PC-9 (cell line): Measurements from ENCODE around the gene JARID2. TPM values are rescaled to one million over a fixed set of nuclear protein-coding genes. Genes with fewer than 3 reads are reported as not detected.

Source experiments
- BruUV-seq: library from RNA; stranded (reverse); fragments of 400-500 nt; replicated peaks from 2 replicates; lab custom pipeline; 2021; lab: Mats Ljungman, UMichigan
- CTCF ChIA-PET: fragments of 300-600 bp; sonication (Branson Sonifier 250); formaldehyde crosslinking; loops from one replicate; lab custom pipeline; 2022; ENCODE audit warnings: antibody characterized with exemption; lab: Charles Lee
- POLR2A ChIA-PET: fragments of 300-600 bp; sonication (Branson Sonifier 250); formaldehyde crosslinking; loops from one replicate; lab custom pipeline; 2022; ENCODE audit warnings: antibody characterized with exemption; ENCODE audit not compliant: unreplicated experiment; lab: Charles Lee
- DNase-seq, 2 experiments: peaks; one replicate each; pipeline versions ENCODE4 v3.0.0 to v3.0.0-alpha.2; 2015 to 2022; ENCODE audit warnings: mixed read lengths in 1 of 2
- H2AFZ ChIP-seq: fragments of 200-600 bp; sonication (generic); 2 replicates; pipeline ENCODE4 v1.8.1; 2017; ENCODE audit warnings: antibody characterized with exemption
- H3F3A ChIP-seq: fragments of 200-600 bp; sonication (generic); 2 replicates; pipeline ENCODE4 v1.8.1; 2017; ENCODE audit warnings: antibody characterized with exemption, mild to moderate bottlenecking, low read depth; ENCODE audit not compliant: insufficient read depth
- H3K27ac ChIP-seq: fragments of 200-600 bp; sonication (generic); 2 replicates; pipeline ENCODE4 v1.6.1; 2016; ENCODE audit warnings: mixed run types
- H3K27me3 ChIP-seq: fragments of 200-600 bp; sonication (generic); 2 replicates; pipeline ENCODE4 v1.6.1; 2016; ENCODE audit warnings: low read depth, mixed run types; ENCODE audit not compliant: insufficient read depth
- H3K36me3 ChIP-seq: fragments of 200-600 bp; sonication (generic); 2 replicates; pipeline ENCODE4 v1.6.1; 2016; ENCODE audit warnings: low read depth, mixed run types
- H3K4me1 ChIP-seq: fragments of 200-600 bp; sonication (generic); replicated peaks from 2 replicates; pipeline ENCODE4 v1.6.1; 2016; ENCODE audit warnings: mixed run types; ENCODE audit not compliant: insufficient read depth
- H3K4me2 ChIP-seq: fragments of 200-600 bp; sonication (generic); 2 replicates; pipeline ENCODE4 v1.6.1; 2017; ENCODE audit warnings: mixed run types
- H3K4me3 ChIP-seq: fragments of 200-600 bp; sonication (generic); 2 replicates; pipeline ENCODE4 v1.6.1; 2016; ENCODE audit warnings: mixed run types
- H3K79me2 ChIP-seq: fragments of 200-600 bp; sonication (generic); 2 replicates; pipeline ENCODE4 v1.6.1; 2017; ENCODE audit warnings: low read depth, mixed run types
- H3K9me2 ChIP-seq: fragments of 200-600 bp; sonication (generic); 2 replicates; pipeline ENCODE4 v1.8.1; 2017; ENCODE audit warnings: mild to moderate bottlenecking; ENCODE audit not compliant: insufficient read depth
- H3K9me3 ChIP-seq: fragments of 200-600 bp; sonication (generic); 2 replicates; pipeline ENCODE4 v1.8.1; 2016; ENCODE audit warnings: low read depth; ENCODE audit not compliant: insufficient read depth
- H4K20me1 ChIP-seq: fragments of 200-600 bp; sonication (generic); 2 replicates; pipeline ENCODE4 v1.8.1; 2017; ENCODE audit not compliant: insufficient read depth
- EZH2 ChIP-seq: fragments of 200-600 bp; sonication (generic); IDR thresholded peaks from 2 replicates; pipeline ENCODE4 v1.8.0; 2017; ENCODE audit warnings: antibody characterized with exemption, low read depth
- intact Hi-C: fragments of 100-400 bp; cut with micrococcal nuclease; formaldehyde crosslinking; loops from one replicate; pipeline ENCODE4 v1.10.0; 2022; ENCODE audit not compliant: unreplicated experiment
- total RNA-seq: library from RNA; stranded (reverse); gene quantifications from 2 replicates; pipeline ENCODE4 v1.2.3, GENCODE V29; 2021
- TF ChIP-seq, protein P1 (sequence below): fragments of 200-600 bp; sonication (generic); conservative IDR thresholded peaks from 2 replicates; pipeline ENCODE4 v1.6.1; 2017; ENCODE audit warnings: mixed run types, antibody characterized with exemption, mild to moderate bottlenecking, moderate library complexity

Gene JARID2
- total RNA-seq, 1 experiment from 2014 or later: 35.0 TPM

DNA sequence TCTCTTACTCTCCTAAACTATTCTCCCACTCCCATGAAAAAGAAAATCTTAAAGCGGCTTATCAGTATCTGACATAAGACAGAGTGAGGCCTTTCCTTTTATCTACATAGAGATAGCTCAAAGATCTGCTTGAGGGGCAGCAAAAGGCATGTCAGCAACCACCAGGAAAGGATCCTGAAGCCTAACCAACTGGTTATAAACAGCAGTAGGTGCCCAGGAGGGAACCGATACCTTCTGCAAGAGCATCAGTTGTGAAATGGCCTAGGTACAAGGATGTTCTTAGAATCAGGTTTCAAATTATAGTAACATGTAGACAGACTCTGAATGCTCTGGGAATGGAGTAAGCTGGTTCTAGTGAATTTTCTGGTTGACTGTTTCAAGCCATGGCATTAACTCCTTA is 21.4 kb downstream of the JARID2 start:
- Histone ChIP-seq H3K79me2 (peaks cover 100% of the 10 kb centered on the region), H3K9me2 (no peaks in the 10 kb centered on the region), H3K4me3 (no peak overlapping the region), H3K4me1 (0 out of 2 replicates have a peak, but pooled peaks cover 7% of the 10 kb centered on the region), H4K20me1 (peaks cover 84% of the 10 kb centered on the region), H3F3A (0 out of 2 replicates have a peak, but pooled peaks cover 5% of the 10 kb centered on the region), H3K36me3 (no peaks in the 10 kb centered on the region; the same call in 1 of the 2 replicates), H3K27me3 (no peaks in the 10 kb centered on the region), H2AFZ (no peak overlapping the region), H3K9me3 (no peaks in the 10 kb centered on the region), H3K4me2 (no peak overlapping the region), H3K27ac (no peak overlapping the region)
- intact Hi-C loops: no loop called here
- ChIA-PET POLR2A (no interaction called here), CTCF (no interaction called here)
- DNase-seq: no peak
- no peak for TF ChIP-seq EZH2
- TF ChIP-seq, protein P1, sequence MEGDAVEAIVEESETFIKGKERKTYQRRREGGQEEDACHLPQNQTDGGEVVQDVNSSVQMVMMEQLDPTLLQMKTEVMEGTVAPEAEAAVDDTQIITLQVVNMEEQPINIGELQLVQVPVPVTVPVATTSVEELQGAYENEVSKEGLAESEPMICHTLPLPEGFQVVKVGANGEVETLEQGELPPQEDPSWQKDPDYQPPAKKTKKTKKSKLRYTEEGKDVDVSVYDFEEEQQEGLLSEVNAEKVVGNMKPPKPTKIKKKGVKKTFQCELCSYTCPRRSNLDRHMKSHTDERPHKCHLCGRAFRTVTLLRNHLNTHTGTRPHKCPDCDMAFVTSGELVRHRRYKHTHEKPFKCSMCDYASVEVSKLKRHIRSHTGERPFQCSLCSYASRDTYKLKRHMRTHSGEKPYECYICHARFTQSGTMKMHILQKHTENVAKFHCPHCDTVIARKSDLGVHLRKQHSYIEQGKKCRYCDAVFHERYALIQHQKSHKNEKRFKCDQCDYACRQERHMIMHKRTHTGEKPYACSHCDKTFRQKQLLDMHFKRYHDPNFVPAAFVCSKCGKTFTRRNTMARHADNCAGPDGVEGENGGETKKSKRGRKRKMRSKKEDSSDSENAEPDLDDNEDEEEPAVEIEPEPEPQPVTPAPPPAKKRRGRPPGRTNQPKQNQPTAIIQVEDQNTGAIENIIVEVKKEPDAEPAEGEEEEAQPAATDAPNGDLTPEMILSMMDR: no peak
- no TSS peak for BruUV-seq

DNA sequence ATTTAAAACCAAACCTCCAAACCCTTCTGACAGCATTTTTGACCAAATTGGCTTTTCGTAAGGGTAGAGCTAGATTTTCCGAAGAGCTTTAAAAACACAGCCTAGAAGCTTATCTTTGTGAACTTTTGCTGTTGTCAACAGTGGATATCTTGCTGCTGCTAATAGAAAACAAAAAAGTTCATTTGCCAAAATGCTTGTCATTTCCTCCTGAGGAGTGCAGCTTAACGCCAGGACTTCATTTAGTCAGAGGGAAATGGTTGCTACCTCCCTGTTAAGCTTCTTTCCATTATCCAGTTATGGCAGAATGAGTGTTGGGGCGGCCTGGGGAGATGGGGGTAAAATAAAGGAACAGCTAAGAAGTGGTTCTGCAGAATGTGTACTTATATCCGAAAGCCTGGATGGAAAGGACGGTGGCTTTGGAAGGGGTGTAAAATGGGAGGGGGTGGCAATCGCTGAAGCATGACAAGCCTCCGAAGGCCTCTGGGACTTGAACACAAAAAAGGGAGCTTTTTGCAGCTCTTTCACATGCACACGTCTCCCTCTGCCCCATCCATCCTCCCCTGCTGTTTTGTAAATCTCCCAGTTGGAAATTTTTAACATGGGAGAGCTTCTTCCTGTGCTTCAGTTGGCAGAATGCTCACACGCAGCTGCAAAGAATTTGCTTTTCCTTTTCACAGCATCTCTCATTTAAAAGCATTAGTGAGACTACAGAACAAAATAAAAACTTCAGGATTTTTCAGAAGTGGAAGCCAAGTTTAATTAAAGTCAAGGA is 22.5 kb downstream of the JARID2 start:
- DNase-seq: no peak
- Histone ChIP-seq H3K9me2 (no peaks in the 10 kb centered on the region), H3K36me3 (no peaks in the 10 kb centered on the region; the same call in 1 of the 2 replicates), H2AFZ (no peak overlapping the region), H3K9me3 (no peaks in the 10 kb centered on the region), H4K20me1 (peaks cover 91% of the 10 kb centered on the region), H3K4me2 (no peak overlapping the region), H3K4me1 (0 out of 2 replicates have a peak, but pooled peaks cover 6% of the 10 kb centered on the region), H3K79me2 (peaks cover 100% of the 10 kb centered on the region), H3K27me3 (no peaks in the 10 kb centered on the region), H3K27ac (no peak overlapping the region), H3K4me3 (no peak overlapping the region), H3F3A (0 out of 2 replicates have a peak, but pooled peaks cover 5% of the 10 kb centered on the region)
- ChIA-PET POLR2A (interaction anchor here (0.7 kb wide), 1 partner anchor 267 kb away, joined by 5 read pairs; no protein-coding TSS in a partner anchor), CTCF (interaction anchor here (0.7 kb wide), 1 partner anchor 19 kb away, joined by 3 read pairs; no protein-coding TSS in a partner anchor)
- TF ChIP-seq, protein P1: no peak
- TF ChIP-seq EZH2: no peak
- BruUV-seq: no TSS peak
- intact Hi-C loops: no loop called here

DNA sequence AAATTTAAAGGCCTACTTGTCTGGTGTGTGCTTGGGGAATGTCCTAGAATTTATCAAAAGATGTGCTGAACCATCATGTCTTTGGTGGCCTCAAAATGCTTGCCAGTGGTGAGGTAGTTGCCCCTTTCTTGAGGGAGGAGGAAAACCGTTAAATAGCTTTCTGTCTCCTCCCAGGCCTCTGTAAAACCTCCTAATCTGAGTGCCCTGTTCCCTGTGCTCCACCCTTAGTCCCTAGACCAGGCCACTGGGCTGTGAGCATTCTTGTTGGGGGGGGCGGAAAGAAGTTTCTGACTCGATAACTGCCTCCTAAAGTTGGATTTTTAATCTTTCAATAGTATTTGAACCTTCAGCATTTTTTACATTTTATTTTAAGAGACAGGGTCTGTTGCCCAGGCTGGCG is 23.1 kb downstream of the JARID2 start:
- H2AFZ ChIP-seq: no peak overlapping the region
- 0 out of 2 replicates have a peak, but pooled peaks cover 5% of the 10 kb centered on the region for H3F3A ChIP-seq
- H3K9me2 ChIP-seq: no peaks in the 10 kb centered on the region
- peaks cover 100% of the 10 kb centered on the region for H3K79me2 ChIP-seq
- ChIA-PET POLR2A (no interaction called here), CTCF (interaction anchor here (0.7 kb wide), 1 partner anchor 19 kb away, joined by 3 read pairs; no protein-coding TSS in a partner anchor)
- no peak overlapping the region for H3K4me3 ChIP-seq
- peaks cover 92% of the 10 kb centered on the region for H4K20me1 ChIP-seq
- no peak overlapping the region for H3K27ac ChIP-seq
- no peak overlapping the region for H3K4me2 ChIP-seq
- intact Hi-C loops: no loop called here
- H3K36me3 ChIP-seq: no peaks in the 10 kb centered on the region; the same call in 1 of the 2 replicates
- 0 out of 2 replicates have a peak, but pooled peaks cover 6% of the 10 kb centered on the region for H3K4me1 ChIP-seq
- no peaks in the 10 kb centered on the region for H3K27me3 ChIP-seq
- H3K9me3 ChIP-seq: no peaks in the 10 kb centered on the region
- BruUV-seq: no TSS peak
- no peak for TF ChIP-seq EZH2
- TF ChIP-seq, protein P1: no peak
- no peak for DNase-seq
